Neural cell (in vitro differentiated cells): Measurements from ENCODE around the gene SLC25A34. TPM values are rescaled to one million over a fixed set of nuclear protein-coding genes. Genes with fewer than 3 reads are reported as not detected.

Experiments
- H2AFZ ChIP-seq: fragments of 200-600, 300-800 bp; sonication (generic), shearing (Covaris generic); 2 replicates; pipeline ENCODE4 v1.6.0; 2014; ENCODE audit warnings: low read depth, mild to moderate bottlenecking, antibody characterized with exemption, low read length, moderate library complexity
- H3F3A ChIP-seq: fragments of 200-600 bp; shearing (Covaris generic); 2 replicates; pipeline ENCODE4 v1.6.1; 2016; ENCODE audit warnings: mild to moderate bottlenecking, moderate library complexity, mixed read lengths, antibody characterized with exemption, low read length; ENCODE audit not compliant: insufficient read depth, poor library complexity, severe bottlenecking
- H3K27ac ChIP-seq: fragments of 200-600, 300-800 bp; sonication (generic), shearing (Covaris generic); 2 replicates; pipeline ENCODE4 v1.5.1; 2014; ENCODE audit warnings: mild to moderate bottlenecking, low read length, moderate library complexity
- H3K27me3 ChIP-seq: fragments of 300-800, 200-600 bp; sonication (generic), shearing (Covaris generic); 2 replicates; pipeline ENCODE4 v1.6.0; 2014; ENCODE audit warnings: mild to moderate bottlenecking, low read depth, low read length, moderate library complexity; ENCODE audit not compliant: insufficient read depth
- H3K36me3 ChIP-seq: fragments of 300-800, 200-600 bp; sonication (generic), shearing (Covaris generic); 2 replicates; pipeline ENCODE4 v1.5.1; 2014; ENCODE audit warnings: mild to moderate bottlenecking, antibody characterized with exemption, low read length, moderate library complexity; ENCODE audit not compliant: insufficient read depth
- H3K4me2 ChIP-seq: fragments of 300-800, 200-600 bp; sonication (generic), shearing (Covaris generic); 2 replicates; pipeline ENCODE4 v1.6.0; 2014; ENCODE audit warnings: mild to moderate bottlenecking, low read length
- H3K4me3 ChIP-seq: fragments of 300-800, 200-600 bp; sonication (generic), shearing (Covaris generic); 2 replicates; pipeline ENCODE4 v1.5.1; 2014; ENCODE audit warnings: mild to moderate bottlenecking, low read length, moderate library complexity
- H3K79me2 ChIP-seq: fragments of 200-600 bp; shearing (Covaris generic); replicated peaks from 2 replicates; pipeline ENCODE4 v1.6.0; 2014; ENCODE audit warnings: mild to moderate bottlenecking, low read length, moderate library complexity; ENCODE audit not compliant: insufficient read depth
- H3K9ac ChIP-seq: fragments of 300-800, 200-600 bp; sonication (generic), shearing (Covaris generic); 2 replicates; pipeline ENCODE4 v1.6.1; 2016; ENCODE audit warnings: mild to moderate bottlenecking, low read length, mixed read lengths
- H3K9me2 ChIP-seq: fragments of 200-600 bp; shearing (Covaris generic); 2 replicates; pipeline ENCODE4 v1.6.1; 2016; ENCODE audit warnings: mild to moderate bottlenecking, low read length, mixed read lengths; ENCODE audit not compliant: insufficient read depth
- H3K9me3 ChIP-seq: fragments of 200-600, 300-800 bp; sonication (generic), shearing (Covaris generic); 2 replicates; pipeline ENCODE4 v1.6.1; 2016; ENCODE audit warnings: mild to moderate bottlenecking, mixed run types, low read length, moderate library complexity, mixed read lengths
- H4K20me1 ChIP-seq: fragments of 200-600 bp; shearing (Covaris generic); 2 replicates; pipeline ENCODE4 v1.6.1; 2016; ENCODE audit warnings: mild to moderate bottlenecking, mixed run types; ENCODE audit not compliant: insufficient read depth
- CTCF ChIP-seq: fragments of 450-650 bp; IDR thresholded peaks from 2 replicates; pipeline ENCODE4 v1.5.1; 2014; ENCODE audit warnings: antibody characterized with exemption, mild to moderate bottlenecking, moderate library complexity; ENCODE audit not compliant: poor library complexity, severe bottlenecking
- EP300 ChIP-seq: fragments of 450-650 bp; conservative IDR thresholded peaks from 2 replicates; pipeline ENCODE4 v1.6.1; 2014; ENCODE audit warnings: antibody characterized with exemption, mild to moderate bottlenecking, moderate library complexity; ENCODE audit not compliant: poor library complexity, severe bottlenecking
- EZH2 ChIP-seq: fragments of 200-600, 300-800 bp; shearing (Covaris generic), sonication (generic); IDR thresholded peaks from 2 replicates; pipeline ENCODE4 v1.6.1; 2014; ENCODE audit warnings: antibody characterized with exemption, low read length, borderline replicate concordance, mild to moderate bottlenecking; ENCODE audit not compliant: insufficient read depth, poor library complexity, severe bottlenecking
- MXI1 ChIP-seq: fragments of 450-650 bp; conservative IDR thresholded peaks from 2 replicates; pipeline ENCODE4 v1.6.1; 2014; ENCODE audit warnings: antibody characterized with exemption, mild to moderate bottlenecking; ENCODE audit not compliant: poor library complexity, severe bottlenecking
- POLR2AphosphoS5 ChIP-seq: IDR thresholded peaks from 2 replicates; pipeline ENCODE4 v1.6.1; 2012
- RAD21 ChIP-seq: fragments of 450-650 bp; conservative IDR thresholded peaks from 2 replicates; pipeline ENCODE4 v1.6.1; 2014; ENCODE audit warnings: antibody characterized with exemption, mild to moderate bottlenecking, moderate library complexity
- REST ChIP-seq: IDR thresholded peaks from 2 replicates; pipeline ENCODE4 v1.6.1; 2012; ENCODE audit warnings: borderline replicate concordance
- SMC3 ChIP-seq: fragments of 450-650 bp; conservative IDR thresholded peaks from 2 replicates; pipeline ENCODE4 v1.6.1; 2014; ENCODE audit warnings: antibody characterized with exemption, mild to moderate bottlenecking, moderate library complexity; ENCODE audit not compliant: poor library complexity
- TAF1 ChIP-seq: IDR thresholded peaks from 2 replicates; pipeline ENCODE4 v1.6.1; 2012; ENCODE audit warnings: low read depth
- polyA plus RNA-seq: library from polyadenylated mRNA; depleted of rRNA; stranded (reverse); fragments of >200 nt; gene quantifications from 2 replicates; pipeline ENCODE4 v1.2.3, GENCODE V29; 2014

Gene SLC25A34
- polyA plus RNA-seq, 1 donor from 2014 or later = 5.4 TPM

GRCh38 chr1:15722411-15722810 lies 13.6 kb upstream of the SLC25A34 start:
- Histone ChIP-seq H3F3A (no peaks in the 10 kb centered on the region), H3K4me2 (no peak overlapping the region), H3K9ac (no peak overlapping the region), H3K9me3 (no peaks in the 10 kb centered on the region), H3K9me2 (no peaks in the 10 kb centered on the region), H4K20me1 (no peaks in the 10 kb centered on the region), H3K4me3 (no peak overlapping the region), H3K79me2 (no peaks in the 10 kb centered on the region), H3K27ac (no peak overlapping the region), H3K27me3 (no peaks in the 10 kb centered on the region), H2AFZ (no peak overlapping the region), H3K36me3 (no peaks in the 10 kb centered on the region)
- no peak for TF ChIP-seq REST
- no peak for TF ChIP-seq RAD21
- no peak for TF ChIP-seq TAF1
- no peak for TF ChIP-seq POLR2AphosphoS5
- TF ChIP-seq EZH2 = no peak
- no peak for TF ChIP-seq CTCF
- TF ChIP-seq MXI1 = no peak
- TF ChIP-seq EP300 = no peak
- TF ChIP-seq SMC3 = no peak

- no peaks in the 10 kb centered on the region for H4K20me1 ChIP-seq
- no peak overlapping the region for H2AFZ ChIP-seq
- TF ChIP-seq TAF1 (no peak), POLR2AphosphoS5 (no peak), MXI1 (no peak), SMC3 (no peak), EP300 (no peak), RAD21 (no peak), REST (no peak), EZH2 (no peak), CTCF (no peak)
- H3K9me3 ChIP-seq = no peaks in the 10 kb centered on the region
- H3K27me3 ChIP-seq = no peaks in the 10 kb centered on the region
- no peaks in the 10 kb centered on the region for H3K79me2 ChIP-seq
- no peaks in the 10 kb centered on the region for H3K9me2 ChIP-seq
- H3K4me2 ChIP-seq = no peak overlapping the region
- H3K27ac ChIP-seq = no peak overlapping the region
- H3K36me3 ChIP-seq = no peaks in the 10 kb centered on the region
- no peaks in the 10 kb centered on the region for H3F3A ChIP-seq
- H3K4me3 ChIP-seq = no peak overlapping the region
- H3K9ac ChIP-seq = no peak overlapping the region
These were observed 13.1 kb upstream of the SLC25A34 start for GRCh38 chr1:15722836-15723532.
